AG04450 (cell line): ENCODE measurements around the gene MMD. TPM values are rescaled to one million over a fixed set of nuclear protein-coding genes. Genes with fewer than 3 reads are reported as not detected.

Source experiments
- CTCF ChIA-PET: fragments of 300-600, 350-600 bp; formaldehyde crosslinking; extraction: SDS; loops from one replicate; lab custom pipeline; 2022; ENCODE audit warnings: antibody characterized with exemption, inconsistent platforms; lab: Charles Lee
- POLR2A ChIA-PET: fragments of 350-600 bp; formaldehyde crosslinking; extraction: SDS; loops from one replicate; lab custom pipeline; 2021; ENCODE audit warnings: antibody characterized with exemption, inconsistent platforms; lab: Yijun Ruan, JAX
- DNase-seq: peaks from one replicate; pipeline ENCODE4 v3.0.0-alpha.2; 2011; ENCODE audit warnings: low read depth, low spot score
- H3K27ac ChIP-seq: one replicate; pipeline ENCODE4 v1.5.1; 2012; ENCODE audit warnings: low read depth, low read length, control low read depth
- H3K27me3 ChIP-seq: one replicate; pipeline ENCODE4 v1.6.0; 2012; ENCODE audit warnings: low read length; ENCODE audit not compliant: control insufficient read depth, insufficient read depth
- H3K4me3 ChIP-seq: 2 replicates; pipeline ENCODE4 v1.5.1; 2011; ENCODE audit warnings: mild to moderate bottlenecking, low read depth, low read length, control low read depth
- H3K9me3 ChIP-seq: 2 replicates; pipeline ENCODE4 v1.5.1; 2012; ENCODE audit warnings: low read length; ENCODE audit not compliant: control insufficient read depth, insufficient read depth
- CTCF ChIP-seq: IDR thresholded peaks from 2 replicates; pipeline ENCODE4 v1.5.1; 2011; ENCODE audit warnings: low read depth, low read length, control low read depth, inconsistent platforms
- polyA plus RNA-seq: library from polyadenylated mRNA; depleted of rRNA; stranded (reverse); fragments of >200 nt; gene quantifications from 2 replicates; pipeline ENCODE4 v1.2.3, GENCODE V29; 2011

The MMD gene
- polyA plus RNA-seq, 1 experiment: 41.6 TPM

GRCh38 chr17:55417411-55418268 lies 4.0 kb downstream of the MMD start:
- Histone ChIP-seq H3K4me3 (no peak overlapping the region), H3K27me3 (no peaks in the 10 kb centered on the region), H3K27ac (no peak overlapping the region), H3K9me3 (peaks cover 3% of the 10 kb centered on the region; the same call in 1 of the 2 replicates)
- DNase-seq: no peak
- ChIA-PET POLR2A (no interaction called here), CTCF (interaction anchor here (1.2 to 3.6 kb wide), 4 partner anchors 60 to 109 kb away, joined by 3 to 22 read pairs (median 4); no protein-coding TSS in a partner anchor)
- TF ChIP-seq CTCF: no peak

GRCh38 chr17:55416470-55417052 lies 5.1 kb downstream of the MMD start:
- DNase-seq: no peak
- no peak for TF ChIP-seq CTCF

DNA sequence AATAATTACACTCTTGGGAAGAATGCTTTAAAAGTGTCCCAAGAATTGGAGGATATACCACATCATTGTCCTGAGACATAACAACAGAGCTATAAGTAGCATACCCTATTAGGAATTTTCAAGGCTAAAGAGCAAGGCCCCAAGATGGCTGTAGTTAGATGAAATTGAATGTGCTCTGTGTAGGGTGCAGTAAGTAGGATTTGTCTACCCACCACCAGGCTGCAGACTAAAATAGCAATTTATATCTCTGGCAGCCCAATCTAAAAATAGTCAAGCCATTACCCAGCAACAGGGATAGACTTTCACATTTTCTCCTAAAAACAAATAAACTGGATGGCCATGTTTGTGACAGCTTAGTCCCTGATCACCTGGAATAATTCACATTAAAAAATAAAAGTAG lies 5.6 kb downstream of the MMD start:
- ChIA-PET CTCF (interaction anchor here (0.8 to 3.6 kb wide), 5 partner anchors 68 to 186 kb away, joined by 3 to 22 read pairs (median 3); no protein-coding TSS in a partner anchor), POLR2A (interaction anchor here (0.6 kb wide), 1 partner anchor 36 kb away, joined by 9 read pairs; no protein-coding TSS in a partner anchor)
- peaks cover 1% of the 10 kb centered on the region; the same call in 1 of the 2 replicates for H3K9me3 ChIP-seq
- H3K4me3 ChIP-seq: no peak overlapping the region
- no peaks in the 10 kb centered on the region for H3K27me3 ChIP-seq
- H3K27ac ChIP-seq: no peak overlapping the region
- no peak for DNase-seq
- no peak for TF ChIP-seq CTCF

More at GRCh38 chr17:55416470-55417052, 5.1 kb downstream of the MMD start:
- POLR2A ChIA-PET: interaction anchor here (0.6 kb wide), 1 partner anchor 35 kb away, joined by 9 read pairs; no protein-coding TSS in a partner anchor
- Histone ChIP-seq H3K9me3 (peaks cover 3% of the 10 kb centered on the region; the same call in 1 of the 2 replicates), H3K4me3 (no peak overlapping the region), H3K27me3 (no peaks in the 10 kb centered on the region), H3K27ac (no peak overlapping the region)
- CTCF ChIA-PET: interaction anchor here (1.2 to 3.6 kb wide), 3 partner anchors 59 to 110 kb away, joined by 3 to 22 read pairs (median 6); no protein-coding TSS in a partner anchor

- no peak for DNase-seq
- no peak for TF ChIP-seq CTCF
- Histone ChIP-seq H3K9me3 (no peaks in the 10 kb centered on the region), H3K27me3 (no peaks in the 10 kb centered on the region), H3K27ac (no peak overlapping the region), H3K4me3 (no peak overlapping the region)
- ChIA-PET CTCF (interaction anchor here (0.6 to 1.5 kb wide), 5 partner anchors 58 to 1595 kb away, joined by 3 to 4 read pairs (median 3); no protein-coding TSS in a partner anchor), POLR2A (no interaction called here)
Observed at GRCh38 chr17:55414983-55415382, 6.7 kb downstream of the MMD start.
